NT2/D1 (cell line): ENCODE results near the gene LRRC52.

ENCODE experiments used
- SUZ12 ChIP-seq: IDR thresholded peaks from 2 replicates; pipeline ENCODE4 v1.6.1; 2011; ENCODE audit not compliant: insufficient read length, insufficient read depth; ENCODE audit errors: extremely low read depth
- ZNF274 ChIP-seq: IDR thresholded peaks from 2 replicates; pipeline ENCODE4 v1.6.1; 2011; ENCODE audit warnings: mild to moderate bottlenecking, low read depth, low read length

DNA sequence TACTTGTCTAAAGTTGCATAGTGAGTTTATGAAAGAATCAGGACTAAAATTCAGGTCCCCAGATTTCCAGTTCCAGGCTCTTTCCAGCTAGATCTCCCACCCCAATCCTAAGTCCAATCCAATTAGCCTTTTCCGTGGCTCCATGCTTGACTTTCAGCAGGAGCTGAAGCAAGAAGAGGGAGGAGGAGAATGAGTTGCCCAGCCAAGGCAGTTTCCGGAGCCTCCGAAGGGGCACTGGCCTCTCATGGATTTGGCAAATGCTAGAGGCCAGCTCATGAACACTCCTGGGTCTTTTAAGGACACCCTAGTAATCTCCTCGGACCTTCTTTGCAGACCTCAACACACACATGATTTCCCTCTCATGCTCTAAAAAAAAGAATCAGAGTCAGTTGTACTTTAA, 10.5 kb upstream of the LRRC52 start:
- TF ChIP-seq SUZ12 (no peak), ZNF274 (no peak)
